Loucy (cell line): ENCODE data around the gene RPL27.
"Not testable (repeated sequence)": the region's sequence is repeated elsewhere in the genome, so short reads cannot be mapped to it uniquely, and the experiment has no call there.

ENCODE experiments used
- EZH2phosphoT487 ChIP-seq: fragments of 200-600 bp; IDR thresholded peaks from 2 replicates; pipeline ENCODE4 v1.6.1; 2018; ENCODE audit warnings: antibody characterized with exemption, mild to moderate bottlenecking, moderate library complexity, borderline replicate concordance
- TF ChIP-seq, protein P1 (sequence below): fragments of 200-600 bp; sonication (generic); conservative IDR thresholded peaks from 2 replicates; pipeline ENCODE4 v1.5.1; 2014; ENCODE audit warnings: mild to moderate bottlenecking, antibody characterized with exemption, low read length

DNA sequence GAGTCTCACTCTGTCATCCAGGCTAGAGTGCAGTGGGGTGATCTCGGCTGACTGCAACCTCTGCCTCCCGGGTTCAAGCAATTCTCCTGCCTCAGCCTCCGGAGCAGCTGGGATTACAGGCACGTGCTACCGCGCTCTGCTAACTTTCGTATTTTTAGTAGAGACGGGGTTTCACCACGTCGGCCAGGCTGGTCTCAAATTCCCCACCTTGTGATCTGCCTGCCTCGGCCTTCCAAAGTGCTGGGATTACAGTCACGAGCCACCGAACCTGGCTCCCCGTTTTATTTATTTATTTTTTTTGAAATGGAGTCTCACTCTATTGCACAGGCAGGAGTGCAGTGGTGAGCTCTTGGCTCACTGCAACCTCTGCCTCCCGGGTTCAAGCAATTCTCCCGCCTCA, 22.5 kb upstream of the RPL27 start:
- TF ChIP-seq, protein P1, sequence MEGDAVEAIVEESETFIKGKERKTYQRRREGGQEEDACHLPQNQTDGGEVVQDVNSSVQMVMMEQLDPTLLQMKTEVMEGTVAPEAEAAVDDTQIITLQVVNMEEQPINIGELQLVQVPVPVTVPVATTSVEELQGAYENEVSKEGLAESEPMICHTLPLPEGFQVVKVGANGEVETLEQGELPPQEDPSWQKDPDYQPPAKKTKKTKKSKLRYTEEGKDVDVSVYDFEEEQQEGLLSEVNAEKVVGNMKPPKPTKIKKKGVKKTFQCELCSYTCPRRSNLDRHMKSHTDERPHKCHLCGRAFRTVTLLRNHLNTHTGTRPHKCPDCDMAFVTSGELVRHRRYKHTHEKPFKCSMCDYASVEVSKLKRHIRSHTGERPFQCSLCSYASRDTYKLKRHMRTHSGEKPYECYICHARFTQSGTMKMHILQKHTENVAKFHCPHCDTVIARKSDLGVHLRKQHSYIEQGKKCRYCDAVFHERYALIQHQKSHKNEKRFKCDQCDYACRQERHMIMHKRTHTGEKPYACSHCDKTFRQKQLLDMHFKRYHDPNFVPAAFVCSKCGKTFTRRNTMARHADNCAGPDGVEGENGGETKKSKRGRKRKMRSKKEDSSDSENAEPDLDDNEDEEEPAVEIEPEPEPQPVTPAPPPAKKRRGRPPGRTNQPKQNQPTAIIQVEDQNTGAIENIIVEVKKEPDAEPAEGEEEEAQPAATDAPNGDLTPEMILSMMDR: not testable (repeated sequence)
- not testable (repeated sequence) for TF ChIP-seq EZH2phosphoT487
